Chondrocyte (in vitro differentiated cells): ENCODE measurements around the gene SGSH. TPM values are rescaled to one million over a fixed set of nuclear protein-coding genes. Genes with fewer than 3 reads are reported as not detected.

ENCODE experiments used
- DNase-seq: peaks from one replicate; pipeline ENCODE4 v3.0.0; 2021; ENCODE audit warnings: mixed read lengths, low spot score
- H3K27ac Mint-ChIP-seq: one replicate; pipeline ENCODE4 v1.8.0; 2021; ENCODE audit warnings: mild to moderate bottlenecking, moderate library complexity, mixed read lengths; ENCODE audit not compliant: unreplicated experiment
- H3K27me3 Mint-ChIP-seq: 2 replicates; pipeline ENCODE4 v1.8.0; 2021; ENCODE audit warnings: low read depth, mixed read lengths
- H3K36me3 Mint-ChIP-seq: 2 replicates; pipeline ENCODE4 v1.8.0; 2021; ENCODE audit warnings: low read depth, mixed read lengths
- H3K4me1 Mint-ChIP-seq: 2 replicates; pipeline ENCODE4 v1.8.0; 2021; ENCODE audit warnings: low read depth, mild to moderate bottlenecking, mixed read lengths
- H3K4me3 Mint-ChIP-seq: one replicate; pipeline ENCODE4 v1.8.0; 2021; ENCODE audit warnings: mild to moderate bottlenecking, moderate library complexity, mixed read lengths; ENCODE audit not compliant: unreplicated experiment
- H3K9me3 Mint-ChIP-seq: 2 replicates; pipeline ENCODE4 v1.8.0; 2021; ENCODE audit warnings: low read depth, mixed read lengths
- CTCF ChIP-seq: fragments of 200-600 bp; sonication (generic); IDR thresholded peaks from 2 replicates; pipeline ENCODE4 v1.5.0; 2021; ENCODE audit warnings: antibody characterized with exemption, mild to moderate bottlenecking, moderate library complexity
- total RNA-seq: library from RNA; stranded (reverse); gene quantifications from 3 replicates; pipeline ENCODE4 v1.2.1, GENCODE V29; 2021

The SGSH gene
- total RNA-seq, 1 donor from 2014 or later: 44.7 TPM

- Mint-ChIP-seq H3K27me3 (no peaks in the 10 kb centered on the region), H3K27ac (no peak overlapping the region), H3K4me1 (peaks cover 16% of the 10 kb centered on the region), H3K4me3 (no peak overlapping the region), H3K36me3 (peaks cover 13% of the 10 kb centered on the region), H3K9me3 (no peaks in the 10 kb centered on the region)
- TF ChIP-seq CTCF: no peak
- no peak for DNase-seq
These were observed 3.4 kb downstream of the SGSH start for GRCh38 chr17:80216473-80217456.

- no peak for DNase-seq
- TF ChIP-seq CTCF: no peak
- Mint-ChIP-seq H3K4me3 (no peak overlapping the region), H3K9me3 (no peaks in the 10 kb centered on the region), H3K27me3 (no peaks in the 10 kb centered on the region), H3K27ac (no peak overlapping the region), H3K4me1 (peaks cover 11% of the 10 kb centered on the region), H3K36me3 (peaks cover 21% of the 10 kb centered on the region)
These were observed 5.3 kb downstream of the SGSH start for GRCh38 chr17:80214878-80215210.

- Mint-ChIP-seq H3K9me3 (no peaks in the 10 kb centered on the region), H3K27me3 (no peaks in the 10 kb centered on the region), H3K4me1 (peaks cover 6% of the 10 kb centered on the region), H3K27ac (no peak overlapping the region), H3K4me3 (no peak overlapping the region), H3K36me3 (peaks cover 24% of the 10 kb centered on the region)
- TF ChIP-seq CTCF: no peak
- DNase-seq: no peak
These were observed 5.9 kb downstream of the SGSH start for GRCh38 chr17:80214012-80214877.

GRCh38 chr17:80213643-80213975, 6.5 kb downstream of the SGSH start:
- no peak for DNase-seq
- Mint-ChIP-seq H3K27ac (no peak overlapping the region), H3K36me3 (peaks cover 24% of the 10 kb centered on the region), H3K27me3 (no peaks in the 10 kb centered on the region), H3K4me3 (no peak overlapping the region), H3K4me1 (peaks cover 1% of the 10 kb centered on the region), H3K9me3 (no peaks in the 10 kb centered on the region)
- no peak for TF ChIP-seq CTCF

GRCh38 chr17:80212962-80213642, 7.0 kb downstream of the SGSH start:
- H3K27ac Mint-ChIP-seq: no peak overlapping the region
- no peak for TF ChIP-seq CTCF
- peaks cover 24% of the 10 kb centered on the region for H3K36me3 Mint-ChIP-seq
- no peaks in the 10 kb centered on the region for H3K9me3 Mint-ChIP-seq
- H3K4me1 Mint-ChIP-seq: no peaks in the 10 kb centered on the region
- no peaks in the 10 kb centered on the region for H3K27me3 Mint-ChIP-seq
- no peak for DNase-seq
- H3K4me3 Mint-ChIP-seq: no peak overlapping the region
